Stimulated activated CD4-positive, alpha-beta T cell treated with anti-CD3 and anti-CD28 coated beads, Interleukin-4, amount 100 ng/mL, for 24 hours (primary cell): Measurements from ENCODE around the gene S100A11.
A peak's percentile ranks its signal among the peaks of the same experiment; 100 is the strongest.

Experiments used
- DNase-seq: peaks from one replicate; pipeline ENCODE4 v3.0.0-alpha.2; 2020

S100A11 gene

DNA sequence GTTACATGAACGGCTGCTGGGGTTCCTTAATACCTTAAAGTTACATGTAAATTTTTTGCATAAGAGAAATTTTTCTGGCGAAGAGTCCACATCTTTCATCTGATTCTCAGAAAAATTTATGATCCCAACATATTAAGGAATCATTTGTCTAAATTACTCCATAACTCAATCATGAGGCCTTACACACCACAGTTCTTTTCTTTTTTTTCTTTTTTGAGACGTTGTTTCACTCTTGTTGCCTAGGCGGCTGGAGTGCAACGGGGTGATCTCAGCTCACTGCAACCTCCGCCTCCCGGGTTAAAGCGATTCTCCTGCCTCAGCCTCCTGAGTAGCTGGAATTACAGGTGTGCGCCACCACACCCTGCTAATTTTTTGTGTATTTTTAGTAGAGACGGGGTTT is 2.1 kb upstream of the S100A11 start:
- no peak for DNase-seq

DNA sequence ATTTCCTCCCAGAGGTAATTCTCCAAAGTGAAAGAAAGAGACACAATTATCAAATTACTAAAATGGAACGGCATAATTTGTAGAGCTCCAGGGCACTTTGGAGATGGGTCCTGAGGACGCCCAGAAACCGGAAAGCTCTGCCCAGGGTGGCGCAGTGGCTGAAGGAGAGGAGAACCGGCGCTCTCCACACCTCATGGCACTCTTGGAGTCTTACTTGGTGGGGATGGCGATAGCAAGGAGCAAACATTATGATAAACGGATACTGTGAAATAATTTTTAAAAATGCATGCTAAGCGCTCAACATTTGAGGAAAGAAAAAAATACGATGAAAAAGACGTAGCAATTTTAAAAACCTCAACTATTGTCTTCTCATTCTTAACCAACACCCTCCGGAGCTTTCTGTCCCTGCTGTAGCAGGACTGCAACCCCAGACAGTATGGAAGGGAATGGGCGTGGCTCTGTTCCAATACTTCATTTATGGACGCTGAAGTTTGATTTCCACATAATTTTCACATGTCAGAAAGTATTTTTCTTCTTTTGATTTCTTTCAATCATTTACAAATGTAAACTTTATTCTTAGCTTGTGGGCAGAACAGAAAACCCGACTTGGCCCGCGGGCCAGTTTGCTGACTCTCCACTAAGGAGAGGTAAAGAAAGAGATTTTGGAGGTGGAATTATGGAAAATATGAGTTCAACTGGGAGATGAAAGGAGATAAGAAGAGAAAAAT is 1.1 kb downstream of the S100A11 start:
- DNase-seq = peak; percentile 16

GRCh38 chr1:152034654-152035538 is 1.9 kb downstream of the S100A11 start:
- DNase-seq = peak; percentile 73

- DNase-seq = no peak
Observed at GRCh38 chr1:152034324-152034653, 2.5 kb downstream of the S100A11 start.

GRCh38 chr1:152029929-152030211 is 6.9 kb downstream of the S100A11 start:
- no peak for DNase-seq

DNA sequence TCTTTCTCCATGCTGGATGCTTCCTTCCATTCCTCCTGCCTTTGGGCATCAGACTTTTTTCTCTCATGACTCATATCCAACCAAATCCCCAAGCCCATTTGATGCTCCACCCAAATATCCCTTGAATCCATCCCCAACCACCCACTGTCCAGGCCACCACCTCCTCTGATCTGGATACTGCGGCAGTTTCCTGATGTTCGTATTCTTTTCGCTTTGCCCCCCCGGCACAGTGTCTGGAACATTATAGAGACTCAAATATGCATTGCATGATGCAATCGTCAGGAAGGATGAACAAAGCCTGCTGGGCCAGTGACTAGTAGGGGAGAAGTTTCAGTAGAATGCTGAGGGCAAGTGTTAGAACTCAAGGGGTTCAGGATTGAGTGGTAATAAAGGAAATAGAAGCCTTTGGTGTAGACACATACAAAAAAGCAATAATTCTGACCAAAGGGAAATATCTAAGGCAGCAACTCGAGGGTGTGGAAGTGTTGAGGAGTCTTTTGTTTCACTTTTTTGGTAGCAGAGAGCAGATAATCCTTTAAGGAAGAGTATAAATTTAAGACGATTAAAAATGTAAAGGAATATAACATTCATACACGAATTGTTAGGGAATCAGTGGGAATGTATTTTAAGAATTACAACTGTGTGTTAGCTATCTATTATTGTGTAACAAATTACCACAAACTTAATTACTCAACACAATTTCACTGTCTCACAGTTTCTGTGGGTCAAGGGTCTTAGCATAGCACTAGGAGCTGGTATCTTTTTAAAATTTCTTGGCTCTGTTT is 7.5 kb downstream of the S100A11 start:
- DNase-seq = peak; percentile 19

DNA sequence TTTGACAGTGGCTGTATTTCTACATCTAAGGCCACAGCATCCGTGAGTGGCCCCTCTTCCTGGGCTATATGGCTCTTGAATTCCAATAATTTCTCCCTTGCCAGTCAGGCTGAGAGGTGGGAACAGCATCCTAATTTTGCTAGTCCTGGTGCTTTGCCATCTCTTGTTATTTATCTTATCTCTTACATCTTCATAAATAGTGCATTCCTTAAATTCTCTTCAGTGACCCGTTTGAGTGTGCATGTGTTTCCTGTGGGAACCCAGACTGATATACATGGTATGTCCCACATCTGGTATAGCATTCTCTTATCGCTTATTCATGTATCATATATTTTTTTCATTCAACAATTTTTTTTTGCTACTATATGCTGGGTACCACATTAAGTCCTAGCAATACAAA is 9.9 kb downstream of the S100A11 start:
- no peak for DNase-seq

GRCh38 chr1:152024223-152024622 is 12.6 kb downstream of the S100A11 start:
- no peak for DNase-seq

- no peak for DNase-seq
Observed at GRCh38 chr1:152023221-152023620, 13.6 kb downstream of the S100A11 start.

- DNase-seq = no peak
Observed at GRCh38 chr1:152022474-152022873, 14.3 kb downstream of the S100A11 start.

GRCh38 chr1:152021569-152021968 is 15.2 kb downstream of the S100A11 start:
- no peak for DNase-seq

DNA sequence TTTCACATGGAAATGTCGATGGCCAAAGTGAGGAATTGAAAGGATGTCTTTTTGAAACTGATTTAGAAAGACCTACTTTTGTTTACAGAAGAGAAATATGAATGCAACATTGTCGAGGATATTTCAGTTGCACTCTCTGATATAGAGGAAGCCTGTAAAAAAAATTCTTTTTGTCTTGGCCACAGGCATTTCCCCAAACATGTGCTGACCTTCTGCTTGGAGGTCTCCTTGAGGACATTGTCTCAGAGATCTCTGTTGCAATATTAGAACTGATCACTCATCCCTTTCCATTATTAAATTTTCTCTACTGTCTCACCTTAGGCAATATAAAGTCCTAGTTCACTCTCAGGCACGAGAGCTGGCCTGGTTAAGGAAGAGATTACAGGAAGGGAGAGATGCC is 16.0 kb downstream of the S100A11 start:
- DNase-seq = no peak

DNA sequence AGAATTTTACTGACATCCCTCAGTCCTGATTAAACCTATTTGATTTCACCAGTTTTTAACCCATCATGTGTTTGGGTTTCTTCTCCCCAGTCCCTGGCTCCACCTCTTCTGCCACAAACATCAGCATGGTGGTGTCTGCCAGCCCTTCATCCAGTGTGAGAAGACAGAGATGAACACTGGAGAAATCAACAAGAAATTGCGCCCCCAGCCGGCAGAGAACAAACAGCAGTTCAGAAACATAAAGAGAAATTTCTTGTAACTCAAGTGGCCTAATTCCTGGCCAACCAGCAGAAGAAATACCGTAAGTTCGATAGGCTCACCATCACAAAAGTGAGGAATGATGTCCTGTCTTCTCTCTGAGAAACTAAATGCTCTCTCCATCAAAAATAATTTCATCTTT is 18.3 kb downstream of the S100A11 start:
- peak; percentile 14 for DNase-seq

DNA sequence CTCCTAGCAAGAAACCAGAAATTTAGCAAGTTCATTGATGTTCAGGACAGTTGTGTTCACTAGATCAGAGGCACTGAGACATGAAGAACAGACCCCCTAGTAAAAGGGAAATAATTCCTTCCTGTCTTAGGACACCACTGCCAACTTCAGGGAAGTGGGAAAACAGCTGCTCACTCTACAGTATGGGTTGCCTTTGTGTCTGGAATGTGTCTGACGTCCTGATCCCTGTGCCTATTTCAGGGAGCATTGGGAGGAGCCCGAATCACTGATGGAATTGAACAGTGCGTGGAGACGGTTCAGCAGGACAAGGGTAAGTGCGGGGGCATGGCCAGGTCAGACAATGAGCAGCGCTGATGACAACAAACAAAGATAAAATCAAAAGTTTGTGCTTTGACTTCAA is 21.0 kb downstream of the S100A11 start:
- DNase-seq = no peak

- no peak for DNase-seq
Observed at GRCh38 chr1:152014943-152015342, 21.9 kb downstream of the S100A11 start.

GRCh38 chr1:152013664-152014237 is 23.1 kb downstream of the S100A11 start:
- DNase-seq = peak; percentile 49

DNA sequence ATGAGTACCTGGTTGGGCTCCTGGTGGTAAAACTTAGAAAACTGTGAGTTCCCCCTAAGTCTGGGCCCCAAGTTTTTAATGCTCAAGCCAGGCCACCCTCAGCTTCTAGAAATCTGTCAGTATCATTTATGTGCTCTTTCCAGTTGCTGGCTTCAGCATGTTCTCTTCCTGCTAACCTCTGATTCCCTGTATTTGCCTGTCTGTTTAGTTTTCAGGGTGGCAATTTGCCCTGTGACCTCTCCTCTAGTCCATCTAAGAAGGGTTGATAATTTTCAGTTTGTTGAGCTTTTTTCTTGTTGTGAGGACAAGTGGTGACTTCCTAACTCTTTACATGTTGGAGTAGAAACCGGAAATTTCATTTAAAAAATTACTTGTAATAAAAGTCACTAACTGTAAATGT is 27.1 kb downstream of the S100A11 start:
- DNase-seq = no peak

DNA sequence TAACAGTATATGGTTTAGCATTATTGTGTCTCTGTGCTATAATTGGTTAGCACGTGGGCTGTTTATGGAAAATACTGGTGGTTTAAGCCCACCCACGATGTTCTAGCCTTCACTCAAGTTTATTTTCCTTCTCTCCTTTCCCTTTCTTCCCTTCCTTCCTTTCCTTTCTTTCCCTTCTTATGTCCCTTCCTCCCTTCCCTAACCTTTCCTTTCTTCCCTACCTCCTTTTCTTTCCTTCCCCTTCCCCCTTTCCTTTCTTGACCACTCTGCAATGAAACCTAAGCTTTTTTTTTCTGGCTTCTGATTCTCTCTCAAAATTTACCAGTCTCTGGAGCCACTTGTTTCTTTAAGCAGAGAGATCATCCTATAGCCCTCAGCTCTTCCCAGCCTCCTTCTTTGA is 29.8 kb downstream of the S100A11 start:
- no peak for DNase-seq

GRCh38 chr1:152005360-152005912 is 31.4 kb downstream of the S100A11 start:
- no peak for DNase-seq

GRCh38 chr1:152003846-152004442 is 32.9 kb downstream of the S100A11 start:
- no peak for DNase-seq

DNA sequence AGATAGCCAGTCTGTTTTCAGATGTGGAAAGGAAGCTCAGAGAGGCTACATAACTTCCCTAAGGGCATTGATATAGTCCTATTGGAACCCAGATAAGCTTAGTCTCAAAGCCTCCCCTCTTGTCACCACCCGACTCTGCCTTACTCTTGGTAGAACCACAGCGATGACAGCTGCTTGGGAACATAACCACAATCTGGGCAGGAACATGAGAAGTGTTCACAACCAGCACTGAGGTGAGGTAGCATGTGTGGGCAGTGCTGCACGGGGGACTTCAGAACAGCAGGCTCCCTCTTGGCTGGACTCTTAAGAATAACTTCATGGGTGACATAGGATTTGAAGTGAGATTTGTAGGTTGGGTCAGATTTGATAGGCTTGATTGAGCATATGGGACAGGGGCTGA is 33.8 kb downstream of the S100A11 start:
- no peak for DNase-seq
